WTC11 (cell line): Measurements from ENCODE around the gene KSR1. TPM values are rescaled to one million over a fixed set of nuclear protein-coding genes. Genes with fewer than 3 reads are reported as not detected.

Source experiments
- ATAC-seq: fragments of 200-7000 bp; cut with Tn5 transposase; 2 replicates; pipeline ENCODE4 v1.10.0; 2021; ENCODE audit warnings: mild to moderate bottlenecking, moderate library complexity
- CTCF ChIA-PET: fragments of 300-600 bp; sonication (Branson Sonifier 250); formaldehyde crosslinking; loops from one replicate; lab custom pipeline; 2021; ENCODE audit warnings: antibody characterized with exemption; lab: Charles Lee
- POLR2A ChIA-PET: fragments of 350-600 bp; sonication (Branson Sonifier 250); formaldehyde crosslinking; loops from one replicate; lab custom pipeline; 2021; ENCODE audit warnings: antibody characterized with exemption; lab: Charles Lee
- DNase-seq: peaks from one replicate; pipeline ENCODE4 v3.0.0; 2021; ENCODE audit warnings: low spot score
- H3K27ac Mint-ChIP-seq: 2 replicates; pipeline ENCODE4 v1.8.0; 2021; ENCODE audit warnings: mixed read lengths
- H3K27me3 Mint-ChIP-seq: 2 replicates; pipeline ENCODE4 v1.8.0; 2021; ENCODE audit warnings: low read depth, mild to moderate bottlenecking, moderate library complexity, mixed read lengths
- H3K36me3 Mint-ChIP-seq: 2 replicates; pipeline ENCODE4 v1.8.0; 2021; ENCODE audit warnings: mixed read lengths
- H3K4me1 Mint-ChIP-seq: 2 replicates; pipeline ENCODE4 v1.8.0; 2022; ENCODE audit warnings: mixed read lengths
- H3K4me3 Mint-ChIP-seq: 2 replicates; pipeline ENCODE4 v1.8.0; 2021; ENCODE audit warnings: mild to moderate bottlenecking, moderate library complexity, mixed read lengths
- H3K9me3 Mint-ChIP-seq: 2 replicates; pipeline ENCODE4 v1.8.0; 2021; ENCODE audit warnings: mixed read lengths
- EMX1 ChIP-seq: fragments of 250-450 bp; sonication (Bioruptor Pico); IDR thresholded peaks from 2 replicates; pipeline ENCODE4 v1.8.0; 2021; ENCODE audit warnings: mild to moderate bottlenecking
- ETV6 ChIP-seq: sonication (generic); formaldehyde crosslinking; IDR thresholded peaks from 2 replicates; pipeline ENCODE4 v1.8.1; 2022; ENCODE audit warnings: mild to moderate bottlenecking, missing genetic modification reagents
- HMGA2 ChIP-seq: fragments of 250-450 bp; sonication (Bioruptor Pico); IDR thresholded peaks from 2 replicates; pipeline ENCODE4 v1.4.0; 2021; ENCODE audit warnings: mild to moderate bottlenecking, moderate library complexity
- JAZF1 ChIP-seq: fragments of 250-450 bp; sonication (Bioruptor Pico); IDR thresholded peaks from 2 replicates; pipeline ENCODE4 v1.9.0; 2021; ENCODE audit warnings: moderate library complexity, mild to moderate bottlenecking, inconsistent platforms
- NFATC4 ChIP-seq: fragments of 250-450 bp; sonication (Bioruptor Pico); IDR thresholded peaks from 2 replicates; pipeline ENCODE4 v1.9.0; 2021; ENCODE audit warnings: mild to moderate bottlenecking
- NFE2L1 ChIP-seq: sonication (generic); formaldehyde crosslinking; IDR thresholded peaks from 2 replicates; pipeline ENCODE4 v1.8.1; 2023; ENCODE audit warnings: missing genetic modification reagents
- SMAD3 ChIP-seq: sonication (generic); formaldehyde crosslinking; IDR thresholded peaks from 2 replicates; pipeline ENCODE4 v1.8.0; 2022; ENCODE audit warnings: missing genetic modification reagents, mild to moderate bottlenecking, borderline replicate concordance
- SOX15 ChIP-seq: fragments of 250-450 bp; sonication (Bioruptor Pico); IDR thresholded peaks from 2 replicates; pipeline ENCODE4 v1.9.0; 2021; ENCODE audit warnings: mild to moderate bottlenecking
- SP1 ChIP-seq: sonication (generic); formaldehyde crosslinking; conservative IDR thresholded peaks from 2 replicates; pipeline ENCODE4 v1.8.1; 2022; ENCODE audit warnings: missing genetic modification reagents
- TEAD4 ChIP-seq: sonication (generic); formaldehyde crosslinking; IDR thresholded peaks from 2 replicates; pipeline ENCODE4 v1.8.0; 2022; ENCODE audit warnings: mild to moderate bottlenecking, missing genetic modification reagents
- ZNF232 ChIP-seq: sonication (generic); formaldehyde crosslinking; IDR thresholded peaks from 2 replicates; pipeline ENCODE4 v1.8.0; 2022; ENCODE audit warnings: mild to moderate bottlenecking, missing genetic modification reagents
- ZNF396 ChIP-seq: fragments of 250-450 bp; sonication (Bioruptor Pico); IDR thresholded peaks from 2 replicates; pipeline ENCODE4 v1.8.0; 2021; ENCODE audit warnings: mild to moderate bottlenecking, moderate library complexity, borderline replicate concordance
- total RNA-seq: library from RNA; stranded (reverse); gene quantifications from 3 replicates; pipeline ENCODE4 v1.2.3, GENCODE V29; 2021
- TF ChIP-seq, protein P1 (sequence below): sonication (generic); formaldehyde crosslinking; IDR thresholded peaks from 2 replicates; pipeline ENCODE4 v1.8.1; 2023; ENCODE audit warnings: mild to moderate bottlenecking, missing genetic modification reagents
- TF ChIP-seq, protein P2 (sequence below): sonication (generic); formaldehyde crosslinking; IDR thresholded peaks from 2 replicates; pipeline ENCODE4 v1.8.1; 2023; ENCODE audit warnings: mild to moderate bottlenecking, moderate library complexity, missing genetic modification reagents
- TF ChIP-seq, protein P3 (sequence below): sonication (generic); formaldehyde crosslinking; IDR thresholded peaks from 2 replicates; pipeline ENCODE4 v1.8.1; 2023; ENCODE audit warnings: mild to moderate bottlenecking, missing genetic modification reagents, moderate library complexity
- TF ChIP-seq, protein P4 (sequence below): fragments of 200-600 bp; IDR thresholded peaks from 2 replicates; pipeline ENCODE4 v1.8.0; 2022; ENCODE audit warnings: antibody characterized with exemption
- TF ChIP-seq, protein P5 (sequence below): fragments of 250-450 bp; sonication (Bioruptor Pico); IDR thresholded peaks from 2 replicates; pipeline ENCODE4 v1.9.0; 2021; ENCODE audit warnings: mild to moderate bottlenecking
- TF ChIP-seq, protein P6 (sequence below): sonication (generic); formaldehyde crosslinking; IDR thresholded peaks from 2 replicates; pipeline ENCODE4 v1.8.1; 2022; ENCODE audit warnings: low read depth, mild to moderate bottlenecking, moderate library complexity, missing genetic modification reagents, borderline replicate concordance

The KSR1 gene
- total RNA-seq, 1 experiment from 2014 or later = 45.5 TPM

DNA sequence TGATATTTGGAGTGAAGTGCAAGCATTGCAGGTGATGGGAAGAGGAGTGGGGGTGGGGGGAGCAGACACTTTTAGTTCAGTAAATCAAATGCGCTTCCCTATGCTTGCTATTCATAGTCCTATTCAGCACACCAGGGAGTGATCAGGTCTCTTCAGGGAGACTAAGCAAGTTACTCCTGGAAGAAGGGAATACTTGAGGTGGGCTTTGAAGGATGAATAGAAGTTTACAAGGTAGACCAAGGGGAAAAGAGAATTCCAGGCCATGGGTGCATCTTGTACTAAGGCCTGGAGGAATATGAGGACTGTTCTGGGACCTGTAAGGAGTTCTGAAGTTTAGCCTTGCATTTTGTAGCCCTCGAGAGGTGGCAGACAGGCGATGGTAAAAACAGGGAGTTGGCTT, 134.6 kb downstream of the KSR1 start (continued):
- no peak for TF ChIP-seq EMX1
- TF ChIP-seq ETV6 (CRISPR knock-in tag) = no peak
- TF ChIP-seq, protein P1, sequence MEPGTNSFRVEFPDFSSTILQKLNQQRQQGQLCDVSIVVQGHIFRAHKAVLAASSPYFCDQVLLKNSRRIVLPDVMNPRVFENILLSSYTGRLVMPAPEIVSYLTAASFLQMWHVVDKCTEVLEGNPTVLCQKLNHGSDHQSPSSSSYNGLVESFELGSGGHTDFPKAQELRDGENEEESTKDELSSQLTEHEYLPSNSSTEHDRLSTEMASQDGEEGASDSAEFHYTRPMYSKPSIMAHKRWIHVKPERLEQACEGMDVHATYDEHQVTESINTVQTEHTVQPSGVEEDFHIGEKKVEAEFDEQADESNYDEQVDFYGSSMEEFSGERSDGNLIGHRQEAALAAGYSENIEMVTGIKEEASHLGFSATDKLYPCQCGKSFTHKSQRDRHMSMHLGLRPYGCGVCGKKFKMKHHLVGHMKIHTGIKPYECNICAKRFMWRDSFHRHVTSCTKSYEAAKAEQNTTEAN (CRISPR knock-in tag) = no peak
- no peak for TF ChIP-seq TEAD4 (CRISPR knock-in tag)
- TF ChIP-seq, protein P2, sequence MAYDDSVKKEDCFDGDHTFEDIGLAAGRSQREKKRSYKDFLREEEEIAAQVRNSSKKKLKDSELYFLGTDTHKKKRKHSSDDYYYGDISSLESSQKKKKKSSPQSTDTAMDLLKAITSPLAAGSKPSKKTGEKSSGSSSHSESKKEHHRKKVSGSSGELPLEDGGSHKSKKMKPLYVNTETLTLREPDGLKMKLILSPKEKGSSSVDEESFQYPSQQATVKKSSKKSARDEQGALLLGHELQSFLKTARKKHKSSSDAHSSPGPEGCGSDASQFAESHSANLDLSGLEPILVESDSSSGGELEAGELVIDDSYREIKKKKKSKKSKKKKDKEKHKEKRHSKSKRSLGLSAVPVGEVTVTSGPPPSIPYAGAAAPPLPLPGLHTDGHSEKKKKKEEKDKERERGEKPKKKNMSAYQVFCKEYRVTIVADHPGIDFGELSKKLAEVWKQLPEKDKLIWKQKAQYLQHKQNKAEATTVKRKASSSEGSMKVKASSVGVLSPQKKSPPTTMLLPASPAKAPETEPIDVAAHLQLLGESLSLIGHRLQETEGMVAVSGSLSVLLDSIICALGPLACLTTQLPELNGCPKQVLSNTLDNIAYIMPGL (CRISPR knock-in tag) = no peak
- TF ChIP-seq, protein P3, sequence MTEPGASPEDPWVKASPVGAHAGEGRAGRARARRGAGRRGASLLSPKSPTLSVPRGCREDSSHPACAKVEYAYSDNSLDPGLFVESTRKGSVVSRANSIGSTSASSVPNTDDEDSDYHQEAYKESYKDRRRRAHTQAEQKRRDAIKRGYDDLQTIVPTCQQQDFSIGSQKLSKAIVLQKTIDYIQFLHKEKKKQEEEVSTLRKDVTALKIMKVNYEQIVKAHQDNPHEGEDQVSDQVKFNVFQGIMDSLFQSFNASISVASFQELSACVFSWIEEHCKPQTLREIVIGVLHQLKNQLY (CRISPR knock-in tag) = no peak
- TF ChIP-seq, all 79 proteins: peak for 0

DNA sequence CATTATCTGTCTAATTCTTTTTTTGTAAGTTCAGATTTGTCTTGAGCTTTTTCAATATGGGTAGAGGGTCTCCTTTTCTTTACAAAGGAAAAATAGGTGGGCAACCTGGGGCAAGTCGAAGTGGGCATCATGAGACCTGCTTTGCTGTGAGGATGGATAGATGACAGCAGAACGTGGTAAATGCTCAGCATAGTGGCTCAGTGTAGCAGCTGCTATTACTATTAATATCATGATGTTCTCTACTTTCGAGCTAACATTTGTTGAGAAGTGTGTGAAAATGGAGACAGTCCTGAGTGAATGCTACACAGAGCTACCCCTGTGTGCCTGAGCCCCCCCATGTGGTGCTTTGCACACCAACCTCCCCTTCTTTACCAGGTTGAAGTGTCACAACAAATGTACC, 135.7 kb downstream of the KSR1 start:
- Mint-ChIP-seq H3K27ac (no peak overlapping the region), H3K27me3 (no peaks in the 10 kb centered on the region), H3K4me3 (no peak overlapping the region), H3K36me3 (no peaks in the 10 kb centered on the region; the same call in 1 of the 2 replicates), H3K4me1 (peaks cover 14% of the 10 kb centered on the region), H3K9me3 (no peaks in the 10 kb centered on the region)
- ChIA-PET CTCF (interaction anchor here (0.8 to 3.7 kb wide), 4 partner anchors 11 to 136 kb away, joined by 3 to 15 read pairs (median 10); partner anchors contain the start of gene KSR1), POLR2A (no interaction called here)
- ATAC-seq (no peak), DNase-seq (no peak)
- TF ChIP-seq JAZF1 (CRISPR knock-in tag) (no peak), NFE2L1 (no peak), SOX15 (CRISPR knock-in tag) (no peak), ZNF396 (CRISPR knock-in tag) (no peak), SMAD3 (CRISPR knock-in tag) (no peak), SP1 (CRISPR knock-in tag) (no peak), NFATC4 (CRISPR knock-in tag) (no peak), ZNF232 (CRISPR knock-in tag) (no peak), HMGA2 (no peak)
- TF ChIP-seq, protein P1 (CRISPR knock-in tag) = no peak
- TF ChIP-seq, protein P4, sequence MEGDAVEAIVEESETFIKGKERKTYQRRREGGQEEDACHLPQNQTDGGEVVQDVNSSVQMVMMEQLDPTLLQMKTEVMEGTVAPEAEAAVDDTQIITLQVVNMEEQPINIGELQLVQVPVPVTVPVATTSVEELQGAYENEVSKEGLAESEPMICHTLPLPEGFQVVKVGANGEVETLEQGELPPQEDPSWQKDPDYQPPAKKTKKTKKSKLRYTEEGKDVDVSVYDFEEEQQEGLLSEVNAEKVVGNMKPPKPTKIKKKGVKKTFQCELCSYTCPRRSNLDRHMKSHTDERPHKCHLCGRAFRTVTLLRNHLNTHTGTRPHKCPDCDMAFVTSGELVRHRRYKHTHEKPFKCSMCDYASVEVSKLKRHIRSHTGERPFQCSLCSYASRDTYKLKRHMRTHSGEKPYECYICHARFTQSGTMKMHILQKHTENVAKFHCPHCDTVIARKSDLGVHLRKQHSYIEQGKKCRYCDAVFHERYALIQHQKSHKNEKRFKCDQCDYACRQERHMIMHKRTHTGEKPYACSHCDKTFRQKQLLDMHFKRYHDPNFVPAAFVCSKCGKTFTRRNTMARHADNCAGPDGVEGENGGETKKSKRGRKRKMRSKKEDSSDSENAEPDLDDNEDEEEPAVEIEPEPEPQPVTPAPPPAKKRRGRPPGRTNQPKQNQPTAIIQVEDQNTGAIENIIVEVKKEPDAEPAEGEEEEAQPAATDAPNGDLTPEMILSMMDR = no peak
- TF ChIP-seq, protein P5, sequence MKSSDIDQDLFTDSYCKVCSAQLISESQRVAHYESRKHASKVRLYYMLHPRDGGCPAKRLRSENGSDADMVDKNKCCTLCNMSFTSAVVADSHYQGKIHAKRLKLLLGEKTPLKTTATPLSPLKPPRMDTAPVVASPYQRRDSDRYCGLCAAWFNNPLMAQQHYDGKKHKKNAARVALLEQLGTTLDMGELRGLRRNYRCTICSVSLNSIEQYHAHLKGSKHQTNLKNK (CRISPR knock-in tag) = no peak
- TF ChIP-seq, protein P6, sequence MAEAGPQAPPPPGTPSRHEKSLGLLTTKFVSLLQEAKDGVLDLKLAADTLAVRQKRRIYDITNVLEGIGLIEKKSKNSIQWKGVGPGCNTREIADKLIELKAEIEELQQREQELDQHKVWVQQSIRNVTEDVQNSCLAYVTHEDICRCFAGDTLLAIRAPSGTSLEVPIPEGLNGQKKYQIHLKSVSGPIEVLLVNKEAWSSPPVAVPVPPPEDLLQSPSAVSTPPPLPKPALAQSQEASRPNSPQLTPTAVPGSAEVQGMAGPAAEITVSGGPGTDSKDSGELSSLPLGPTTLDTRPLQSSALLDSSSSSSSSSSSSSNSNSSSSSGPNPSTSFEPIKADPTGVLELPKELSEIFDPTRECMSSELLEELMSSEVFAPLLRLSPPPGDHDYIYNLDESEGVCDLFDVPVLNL (CRISPR knock-in tag) = no peak
